Ishikawa (cell line): ENCODE data around the gene TBC1D22A.

Experiments
- CEBPB ChIP-seq: IDR thresholded peaks from 2 replicates; pipeline ENCODE4 v1.6.1; 2012
- CREB1 ChIP-seq: IDR thresholded peaks from 2 replicates; pipeline ENCODE4 v1.6.1; 2012; ENCODE audit warnings: low read depth
- EGR1 ChIP-seq: IDR thresholded peaks from 2 replicates; pipeline ENCODE4 v1.6.1; 2012
- EP300 ChIP-seq: IDR thresholded peaks from 2 replicates; pipeline ENCODE4 v1.6.1; 2012; ENCODE audit warnings: borderline replicate concordance
- FOXM1 ChIP-seq: IDR thresholded peaks from 2 replicates; pipeline ENCODE4 v1.6.1; 2012; ENCODE audit warnings: low read depth, borderline replicate concordance
- NFIC ChIP-seq: IDR thresholded peaks from 2 replicates; pipeline ENCODE4 v1.6.1; 2012
- RAD21 ChIP-seq: IDR thresholded peaks from 2 replicates; pipeline ENCODE4 v1.6.1; 2012; ENCODE audit warnings: low read depth
- REST ChIP-seq: IDR thresholded peaks from 2 replicates; pipeline ENCODE4 v1.6.1; 2012; ENCODE audit warnings: low read depth, mild to moderate bottlenecking
- TAF1 ChIP-seq: IDR thresholded peaks from 2 replicates; pipeline ENCODE4 v1.6.1; 2012; ENCODE audit warnings: low read depth, mild to moderate bottlenecking
- TCF12 ChIP-seq: IDR thresholded peaks from 2 replicates; pipeline ENCODE4 v1.6.1; 2012; ENCODE audit warnings: low read depth
- TEAD4 ChIP-seq: IDR thresholded peaks from 2 replicates; pipeline ENCODE4 v1.6.1; 2012
- USF1 ChIP-seq: IDR thresholded peaks from 2 replicates; pipeline ENCODE4 v1.6.1; 2012
- YY1 ChIP-seq: IDR thresholded peaks from 2 replicates; pipeline ENCODE4 v1.6.1; 2012; ENCODE audit warnings: low read depth
- ZBTB7A ChIP-seq: IDR thresholded peaks from 2 replicates; pipeline ENCODE4 v1.6.1; 2012; ENCODE audit warnings: low read depth
- TF ChIP-seq, protein P1 (sequence below): IDR thresholded peaks from 2 replicates; pipeline ENCODE4 v1.6.1; 2012

Gene TBC1D22A

DNA sequence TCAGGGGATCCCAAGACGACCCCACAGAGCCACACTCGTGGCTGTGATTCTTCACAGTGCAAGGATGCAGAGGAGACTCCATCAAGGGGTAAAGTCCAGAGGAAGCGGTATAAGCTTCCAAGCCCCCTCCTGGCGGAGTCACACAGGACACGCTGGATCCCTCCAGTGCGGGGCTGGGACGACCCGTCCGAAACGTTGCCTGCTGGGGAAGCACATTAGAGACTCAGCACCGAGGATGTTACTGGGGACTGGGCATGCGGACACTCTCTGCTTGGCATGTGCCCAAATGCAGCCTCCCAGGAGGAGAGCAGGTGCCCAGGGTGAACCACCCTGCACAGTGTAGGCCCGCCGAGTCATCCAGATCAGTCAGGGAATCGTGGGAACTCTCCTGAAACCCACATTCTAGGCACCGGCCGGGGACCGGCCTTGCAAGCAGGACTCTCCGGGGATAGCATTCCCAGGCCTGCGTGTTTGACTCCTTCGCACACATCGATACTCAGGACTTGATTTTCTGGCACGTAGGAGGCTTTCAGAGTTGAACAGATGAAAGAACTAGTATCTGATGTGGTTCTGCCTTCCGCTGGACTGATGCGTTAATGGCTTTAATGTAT is 229.8 kb downstream of the TBC1D22A start:
- TF ChIP-seq CEBPB (no peak), YY1 (no peak), FOXM1 (no peak), TEAD4 (no peak), TAF1 (no peak), RAD21 (no peak), USF1 (no peak)
- TF ChIP-seq, protein P1, sequence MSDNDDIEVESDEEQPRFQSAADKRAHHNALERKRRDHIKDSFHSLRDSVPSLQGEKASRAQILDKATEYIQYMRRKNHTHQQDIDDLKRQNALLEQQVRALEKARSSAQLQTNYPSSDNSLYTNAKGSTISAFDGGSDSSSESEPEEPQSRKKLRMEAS, result no peak

DNA sequence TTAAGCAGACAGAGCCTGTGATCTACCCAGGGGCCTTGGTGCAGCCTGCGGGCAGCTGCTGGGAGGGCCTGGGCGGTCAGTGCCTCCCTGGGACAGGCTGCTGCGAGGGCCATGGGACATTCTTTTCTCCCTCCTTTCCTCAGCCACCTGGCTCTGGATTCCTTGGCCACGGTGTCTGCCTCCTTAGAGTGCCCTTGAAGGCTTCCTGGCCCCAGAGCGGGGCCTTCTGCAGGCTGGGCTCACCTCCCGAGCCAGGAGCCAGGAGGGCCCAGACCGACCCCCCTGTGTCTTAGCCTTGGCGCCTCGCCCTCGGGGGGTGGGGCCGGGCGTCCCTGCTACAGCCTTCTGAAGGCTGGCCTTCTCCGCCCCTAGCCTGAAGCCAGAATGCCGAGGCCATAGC is 231.2 kb downstream of the TBC1D22A start:
- no peak for TF ChIP-seq ZBTB7A
- no peak for TF ChIP-seq FOXM1
- no peak for TF ChIP-seq NFIC
- no peak for TF ChIP-seq TEAD4
- TF ChIP-seq CEBPB, result no peak
- TF ChIP-seq USF1, result no peak
- TF ChIP-seq EGR1, result no peak
- no peak for TF ChIP-seq RAD21
- TF ChIP-seq EP300, result no peak

GRCh38 chr22:46994265-46994664 is 231.8 kb downstream of the TBC1D22A start:
- TF ChIP-seq EP300 (no peak), CREB1 (no peak)
- TF ChIP-seq, protein P1, result no peak

GRCh38 chr22:46994983-46995382 is 232.5 kb downstream of the TBC1D22A start:
- TF ChIP-seq NFIC (no peak), FOXM1 (no peak), TAF1 (no peak), ZBTB7A (no peak), CEBPB (no peak), EP300 (no peak), EGR1 (no peak), RAD21 (no peak), TCF12 (no peak), REST (no peak), YY1 (no peak), TEAD4 (no peak), USF1 (no peak), CREB1 (no peak)
- TF ChIP-seq, protein P1, result no peak

GRCh38 chr22:46995501-46996360 is 233.3 kb downstream of the TBC1D22A start:
- TF ChIP-seq YY1 (no peak), EGR1 (no peak), TCF12 (no peak)

DNA sequence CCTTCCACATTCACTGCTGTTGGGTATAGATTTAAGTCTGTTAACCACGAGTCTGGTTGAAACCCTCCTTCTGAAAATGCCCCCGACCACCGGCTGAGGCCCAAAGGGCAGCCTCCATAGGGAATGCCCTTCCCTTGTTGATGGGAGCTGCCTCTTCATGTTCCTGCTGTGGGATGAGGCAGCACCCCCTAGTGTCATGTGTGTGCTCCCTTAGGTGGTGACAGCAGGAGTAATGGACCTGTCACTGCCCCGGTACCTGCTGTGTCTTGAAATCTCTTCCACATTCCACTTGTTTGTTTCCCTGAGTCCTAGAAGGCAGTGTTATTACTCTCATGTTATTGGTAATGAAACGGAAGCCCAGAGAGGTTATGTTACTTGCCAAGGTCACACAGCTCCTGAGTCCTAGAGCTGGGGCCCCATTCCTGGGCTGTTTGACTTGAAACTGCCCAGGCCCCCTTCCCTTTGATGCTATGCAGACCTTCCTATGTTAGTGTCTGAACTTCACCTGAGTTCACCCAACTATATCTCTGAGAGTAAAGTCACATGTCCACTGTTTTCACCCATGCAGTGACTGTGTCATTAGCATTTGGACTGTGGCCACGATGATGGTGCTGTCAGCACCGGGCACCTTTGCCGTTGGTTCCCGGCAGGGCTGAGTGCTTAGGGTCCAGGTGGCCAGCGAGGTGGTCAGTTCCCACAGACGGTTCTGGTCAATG is 234.3 kb downstream of the TBC1D22A start:
- TF ChIP-seq YY1 (no peak), RAD21 (peak; percentile 41; the same call in 1 of the 2 replicates)

- TF ChIP-seq CEBPB (no peak), TEAD4 (no peak), FOXM1 (no peak), NFIC (no peak), TAF1 (no peak), RAD21 (no peak), YY1 (no peak), TCF12 (no peak), CREB1 (no peak), EP300 (no peak), REST (no peak), EGR1 (no peak), ZBTB7A (no peak), USF1 (no peak)
- TF ChIP-seq, protein P1, result no peak
Observed at GRCh38 chr22:46997311-46997970, 235.0 kb downstream of the TBC1D22A start.
